ENCODE measurements around the gene UNC13C.

DNA sequence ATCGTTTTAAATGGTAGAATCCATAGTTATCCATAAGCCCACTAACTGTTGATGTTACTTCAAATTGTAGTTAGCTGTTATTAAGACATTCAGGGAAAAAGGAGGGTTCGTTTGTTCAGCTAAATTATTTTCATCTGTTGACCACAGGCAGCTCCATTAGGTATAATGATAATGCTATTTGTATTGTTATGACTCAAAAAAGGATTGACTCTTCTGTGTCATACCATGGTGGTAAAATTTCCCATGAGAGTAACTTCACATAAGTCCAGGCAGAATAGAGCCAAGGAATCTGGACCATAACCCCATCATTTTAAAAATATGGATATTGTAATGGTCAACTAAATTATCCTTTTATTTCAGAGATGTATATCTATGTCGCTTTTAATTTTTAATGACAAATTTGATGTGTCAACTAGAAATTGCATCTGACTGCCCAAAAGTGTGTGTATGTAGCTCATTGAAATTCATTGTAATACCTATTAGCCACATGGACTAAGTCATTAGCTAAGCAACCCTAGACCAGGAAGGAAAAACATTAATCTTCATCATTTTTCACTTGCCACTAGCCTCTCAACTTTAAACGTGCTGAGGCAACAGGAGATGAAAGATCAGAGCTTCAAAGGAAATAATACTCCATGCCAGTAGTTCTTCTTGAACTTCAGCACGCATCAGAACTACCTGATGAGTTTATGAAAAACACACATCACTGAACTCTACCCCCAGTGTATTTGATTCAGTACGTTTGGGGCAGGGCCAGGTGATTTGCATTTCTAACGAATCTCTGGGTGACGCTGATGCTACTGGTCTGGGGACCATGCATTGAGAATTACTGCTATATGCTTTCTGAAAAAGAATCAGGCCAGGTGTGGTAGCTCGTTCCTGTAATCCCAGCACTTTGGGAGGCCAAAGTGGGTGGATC lies 537.7 kb downstream of the UNC13C start:
- TF ChIP-seq, protein P1, sequence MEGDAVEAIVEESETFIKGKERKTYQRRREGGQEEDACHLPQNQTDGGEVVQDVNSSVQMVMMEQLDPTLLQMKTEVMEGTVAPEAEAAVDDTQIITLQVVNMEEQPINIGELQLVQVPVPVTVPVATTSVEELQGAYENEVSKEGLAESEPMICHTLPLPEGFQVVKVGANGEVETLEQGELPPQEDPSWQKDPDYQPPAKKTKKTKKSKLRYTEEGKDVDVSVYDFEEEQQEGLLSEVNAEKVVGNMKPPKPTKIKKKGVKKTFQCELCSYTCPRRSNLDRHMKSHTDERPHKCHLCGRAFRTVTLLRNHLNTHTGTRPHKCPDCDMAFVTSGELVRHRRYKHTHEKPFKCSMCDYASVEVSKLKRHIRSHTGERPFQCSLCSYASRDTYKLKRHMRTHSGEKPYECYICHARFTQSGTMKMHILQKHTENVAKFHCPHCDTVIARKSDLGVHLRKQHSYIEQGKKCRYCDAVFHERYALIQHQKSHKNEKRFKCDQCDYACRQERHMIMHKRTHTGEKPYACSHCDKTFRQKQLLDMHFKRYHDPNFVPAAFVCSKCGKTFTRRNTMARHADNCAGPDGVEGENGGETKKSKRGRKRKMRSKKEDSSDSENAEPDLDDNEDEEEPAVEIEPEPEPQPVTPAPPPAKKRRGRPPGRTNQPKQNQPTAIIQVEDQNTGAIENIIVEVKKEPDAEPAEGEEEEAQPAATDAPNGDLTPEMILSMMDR (IDR thresholded peaks at IDR 0.05) = no peak
- TF ChIP-seq POLR2AphosphoS5 (IDR thresholded peaks at IDR 0.05; ENCODE audit: insufficient read depth in 1 of 2, low read depth in 1 of 2) = no peak

Measured in vagina (tissue), 2 donors.